ENCODE data around the gene TCOF1. TPM values are rescaled to one million over a fixed set of nuclear protein-coding genes. Genes with fewer than 3 reads are reported as not detected.

TCOF1 gene
- total RNA-seq, 1 donor from 2014 or later, result 91.1 TPM

DNA sequence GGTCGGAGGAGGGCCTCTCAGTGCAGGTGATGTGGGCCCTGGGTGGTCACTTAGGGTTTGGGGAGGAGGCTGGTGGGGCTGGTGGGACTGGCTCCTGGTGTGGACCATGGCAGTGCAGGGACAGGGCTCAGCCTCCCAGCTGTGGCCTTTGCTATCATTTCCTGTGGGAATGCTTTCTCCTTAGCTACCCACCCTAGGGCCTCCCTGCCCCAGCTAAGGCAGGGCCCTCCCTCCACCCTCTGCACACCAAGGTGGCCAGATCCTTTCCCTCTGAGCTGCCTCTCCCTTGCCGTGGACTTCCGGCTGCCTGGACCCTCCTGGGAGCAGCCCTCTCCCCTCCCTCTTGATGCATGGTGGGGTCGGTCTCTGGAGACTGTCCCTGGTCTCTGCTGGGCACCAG lies 32.1 kb upstream of the TCOF1 start:
- peaks cover 30% of the 10 kb centered on the region for H3K4me1 Mint-ChIP-seq
- H3K27ac Mint-ChIP-seq (ENCODE audit: unreplicated experiment), result no peak overlapping the region
- no peak overlapping the region for H3K4me3 Mint-ChIP-seq
- H3K27me3 Mint-ChIP-seq (ENCODE audit: low read depth), result no peaks in the 10 kb centered on the region
- no peak for DNase-seq (ENCODE audit: low read depth, low spot score)
- no peaks in the 10 kb centered on the region for H3K36me3 Mint-ChIP-seq (ENCODE audit: low read depth)
- TF ChIP-seq, protein P1, sequence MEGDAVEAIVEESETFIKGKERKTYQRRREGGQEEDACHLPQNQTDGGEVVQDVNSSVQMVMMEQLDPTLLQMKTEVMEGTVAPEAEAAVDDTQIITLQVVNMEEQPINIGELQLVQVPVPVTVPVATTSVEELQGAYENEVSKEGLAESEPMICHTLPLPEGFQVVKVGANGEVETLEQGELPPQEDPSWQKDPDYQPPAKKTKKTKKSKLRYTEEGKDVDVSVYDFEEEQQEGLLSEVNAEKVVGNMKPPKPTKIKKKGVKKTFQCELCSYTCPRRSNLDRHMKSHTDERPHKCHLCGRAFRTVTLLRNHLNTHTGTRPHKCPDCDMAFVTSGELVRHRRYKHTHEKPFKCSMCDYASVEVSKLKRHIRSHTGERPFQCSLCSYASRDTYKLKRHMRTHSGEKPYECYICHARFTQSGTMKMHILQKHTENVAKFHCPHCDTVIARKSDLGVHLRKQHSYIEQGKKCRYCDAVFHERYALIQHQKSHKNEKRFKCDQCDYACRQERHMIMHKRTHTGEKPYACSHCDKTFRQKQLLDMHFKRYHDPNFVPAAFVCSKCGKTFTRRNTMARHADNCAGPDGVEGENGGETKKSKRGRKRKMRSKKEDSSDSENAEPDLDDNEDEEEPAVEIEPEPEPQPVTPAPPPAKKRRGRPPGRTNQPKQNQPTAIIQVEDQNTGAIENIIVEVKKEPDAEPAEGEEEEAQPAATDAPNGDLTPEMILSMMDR (conservative IDR thresholded peaks at IDR 0.05), result no peak
- peaks cover 2% of the 10 kb centered on the region for H3K9me3 Mint-ChIP-seq

DNA sequence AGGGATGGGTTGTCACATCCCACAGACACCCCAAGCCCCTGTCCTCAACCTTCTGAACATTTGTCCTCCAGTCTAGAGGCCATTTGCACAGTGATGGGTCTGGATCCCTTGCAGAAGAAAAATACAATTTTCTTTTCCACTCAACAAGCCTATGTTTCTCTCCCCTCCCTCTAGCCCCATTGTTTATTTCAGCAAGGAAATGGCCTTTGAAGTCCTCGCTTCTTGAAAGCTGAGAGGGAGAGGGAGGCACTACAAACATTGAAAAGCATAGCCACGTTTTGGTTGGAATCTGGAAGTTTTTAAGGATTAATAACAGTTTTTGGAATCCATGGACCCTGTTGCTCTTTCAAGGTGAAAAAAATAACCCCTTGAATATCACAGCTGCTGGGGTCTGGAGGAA lies 30.8 kb upstream of the TCOF1 start:
- Mint-ChIP-seq H3K4me1 (peaks cover 26% of the 10 kb centered on the region), H3K4me3 (no peak overlapping the region), H3K27ac (ENCODE audit: unreplicated experiment) (no peak overlapping the region), H3K27me3 (ENCODE audit: low read depth) (no peaks in the 10 kb centered on the region), H3K36me3 (ENCODE audit: low read depth) (no peaks in the 10 kb centered on the region), H3K9me3 (no peaks in the 10 kb centered on the region)
- DNase-seq (ENCODE audit: low read depth, low spot score), result no peak
- TF ChIP-seq, protein P1 (conservative IDR thresholded peaks at IDR 0.05), result no peak

DNA sequence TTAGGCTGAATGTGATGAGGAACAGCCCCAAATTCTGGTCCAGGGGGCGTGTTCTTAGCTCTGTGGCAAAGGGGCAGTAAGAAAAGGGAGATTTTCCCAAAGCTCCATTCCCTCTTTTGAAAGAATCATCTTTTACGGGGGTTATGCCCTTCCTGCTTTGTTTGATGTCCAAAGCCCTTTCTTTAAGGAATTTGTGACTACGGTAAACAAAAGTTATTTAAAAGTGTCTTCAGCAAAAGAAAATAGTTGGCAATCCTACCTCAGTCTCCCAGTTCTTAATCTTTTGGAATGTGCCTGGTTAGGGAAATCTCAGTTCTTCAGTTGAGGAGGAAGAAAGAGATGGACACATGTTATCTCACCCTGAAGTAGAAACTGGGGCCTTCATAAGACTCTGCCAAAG lies 30.4 kb upstream of the TCOF1 start:
- H3K9me3 Mint-ChIP-seq, result no peaks in the 10 kb centered on the region
- no peaks in the 10 kb centered on the region for H3K27me3 Mint-ChIP-seq (ENCODE audit: low read depth)
- H3K36me3 Mint-ChIP-seq (ENCODE audit: low read depth), result no peaks in the 10 kb centered on the region
- H3K4me3 Mint-ChIP-seq, result no peak overlapping the region
- no peak for DNase-seq (ENCODE audit: low read depth, low spot score)
- H3K4me1 Mint-ChIP-seq, result peaks cover 26% of the 10 kb centered on the region
- TF ChIP-seq, protein P1 (conservative IDR thresholded peaks at IDR 0.05), result no peak
- H3K27ac Mint-ChIP-seq (ENCODE audit: unreplicated experiment), result no peak overlapping the region

DNA sequence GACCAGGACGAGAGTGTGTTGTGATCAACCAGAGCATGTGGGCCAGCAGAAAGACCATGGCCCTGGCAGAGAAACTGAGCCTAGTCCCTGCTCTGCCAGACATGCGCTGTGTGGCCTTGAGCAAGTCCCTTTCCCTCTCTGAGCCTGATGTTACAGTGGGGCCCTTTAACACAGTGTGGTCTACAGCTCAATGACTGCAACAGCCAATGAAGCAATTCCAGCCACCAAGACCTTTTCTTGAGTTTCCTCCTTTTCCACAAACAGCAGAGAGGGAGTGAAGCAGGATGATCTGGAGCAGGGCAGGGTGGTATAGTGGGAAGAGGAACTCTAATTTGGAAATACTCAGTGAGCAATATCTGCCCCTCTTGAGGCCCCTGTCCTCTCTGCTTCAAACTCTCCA lies 29.0 kb upstream of the TCOF1 start:
- Mint-ChIP-seq H3K27me3 (ENCODE audit: low read depth) (no peaks in the 10 kb centered on the region), H3K36me3 (ENCODE audit: low read depth) (no peaks in the 10 kb centered on the region), H3K4me3 (no peak overlapping the region), H3K27ac (ENCODE audit: unreplicated experiment) (no peak overlapping the region), H3K4me1 (peaks cover 33% of the 10 kb centered on the region), H3K9me3 (no peaks in the 10 kb centered on the region)
- DNase-seq (ENCODE audit: low read depth, low spot score), result no peak
- TF ChIP-seq, protein P1 (conservative IDR thresholded peaks at IDR 0.05), result no peak

DNA sequence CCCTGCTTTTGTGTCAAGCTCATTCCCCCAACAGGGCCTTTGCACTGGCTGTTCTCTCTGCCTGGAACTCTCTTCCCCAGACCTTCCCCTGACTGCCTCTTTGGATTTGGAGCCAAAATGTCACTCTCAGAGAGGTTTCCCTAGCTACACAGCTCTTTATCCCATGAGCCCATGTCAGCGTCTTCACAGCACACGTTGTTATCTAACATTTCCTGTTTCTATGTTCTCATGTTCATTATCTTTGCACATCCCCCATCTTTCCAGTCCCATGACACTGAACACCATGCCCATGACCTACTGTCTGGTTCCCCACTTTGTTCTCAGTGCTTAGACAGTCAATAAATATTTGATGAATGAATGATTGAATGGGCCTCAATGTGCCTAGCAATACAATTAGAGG lies 28.5 kb upstream of the TCOF1 start:
- Mint-ChIP-seq H3K27ac (ENCODE audit: unreplicated experiment) (no peak overlapping the region), H3K4me3 (no peak overlapping the region), H3K27me3 (ENCODE audit: low read depth) (no peaks in the 10 kb centered on the region), H3K36me3 (ENCODE audit: low read depth) (no peaks in the 10 kb centered on the region), H3K9me3 (no peaks in the 10 kb centered on the region), H3K4me1 (peaks cover 36% of the 10 kb centered on the region)
- DNase-seq (ENCODE audit: low read depth, low spot score), result no peak
- TF ChIP-seq, protein P1 (conservative IDR thresholded peaks at IDR 0.05), result no peak

Measured in neural crest cell (in vitro differentiated cells).